HG02943 (cell line): Measurements from ENCODE around the gene MBTPS2.

Experiments
- ATAC-seq: cut with Tn5 transposase; IDR thresholded peaks from one replicate; pipeline ENCODE4 v1.9.1; 2021; ENCODE audit warnings: mild to moderate bottlenecking, low read depth, moderate library complexity; ENCODE audit not compliant: unreplicated experiment

The MBTPS2 gene

GRCh38 chrX:21932292-21933002 is 93.0 kb downstream of the MBTPS2 start:
- ATAC-seq: no peak

- ATAC-seq: no peak
These were observed 93.7 kb downstream of the MBTPS2 start for GRCh38 chrX:21933077-21933476.

- ATAC-seq: no peak
These were observed 95.0 kb downstream of the MBTPS2 start for GRCh38 chrX:21934414-21934813.
